Neural progenitor cell (in vitro differentiated cells): Measurements from ENCODE around the gene RXRA. TPM values are rescaled to one million over a fixed set of nuclear protein-coding genes. Genes with fewer than 3 reads are reported as not detected.

Source experiments
- DNase-seq: peaks from one replicate; pipeline ENCODE4 v3.0.0-alpha.2; 2016; ENCODE audit warnings: low spot score
- H2AFZ ChIP-seq: fragments of 200-600 bp; sonication (generic); replicated peaks from 2 replicates; pipeline ENCODE4 v1.6.1; 2016; ENCODE audit warnings: antibody characterized with exemption
- H3F3A ChIP-seq: fragments of 200-600 bp; sonication (generic); 2 replicates; pipeline ENCODE4 v1.6.1; 2016; ENCODE audit warnings: antibody characterized with exemption, low read depth
- H3K27ac ChIP-seq: fragments of 200-600 bp; sonication (generic); 2 replicates; pipeline ENCODE4 v1.5.1; 2016; ENCODE audit warnings: mild to moderate bottlenecking
- H3K27me3 ChIP-seq: fragments of 200-600 bp; sonication (generic); 2 replicates; pipeline ENCODE4 v1.6.1; 2016; ENCODE audit warnings: mild to moderate bottlenecking, moderate library complexity
- H3K36me3 ChIP-seq: fragments of 200-600 bp; sonication (generic); 2 replicates; pipeline ENCODE4 v1.5.1; 2016
- H3K4me1 ChIP-seq: fragments of 200-600 bp; sonication (generic); 2 replicates; pipeline ENCODE4 v1.6.1; 2016; ENCODE audit warnings: mixed run types
- H3K4me2 ChIP-seq: fragments of 200-600 bp; sonication (generic); 2 replicates; pipeline ENCODE4 v1.6.1; 2016
- H3K4me3 ChIP-seq: fragments of 200-600 bp; sonication (generic); 2 replicates; pipeline ENCODE4 v1.5.1; 2016
- H3K79me2 ChIP-seq: fragments of 200-600 bp; sonication (generic); 2 replicates; pipeline ENCODE4 v1.6.1; 2016; ENCODE audit warnings: low read depth
- H3K9ac ChIP-seq: fragments of 200-600 bp; sonication (generic); 2 replicates; pipeline ENCODE4 v1.6.1; 2016
- H3K9me3 ChIP-seq: fragments of 200-600 bp; sonication (generic); 2 replicates; pipeline ENCODE4 v1.5.1; 2016; ENCODE audit warnings: low read depth
- H4K20me1 ChIP-seq: fragments of 200-600 bp; sonication (generic); 2 replicates; pipeline ENCODE4 v1.6.1; 2016; ENCODE audit warnings: low read depth
- H3K27ac Mint-ChIP-seq: 3 replicates; pipeline ENCODE4 v1.8.0; 2021; ENCODE audit warnings: mixed read lengths
- H3K27me3 Mint-ChIP-seq: 2 replicates; pipeline ENCODE4 v1.8.0; 2022; ENCODE audit warnings: low read depth, mild to moderate bottlenecking, inconsistent platforms, moderate library complexity, mixed read lengths; ENCODE audit not compliant: insufficient read depth
- H3K36me3 Mint-ChIP-seq: 3 replicates; pipeline ENCODE4 v1.8.0; 2021; ENCODE audit warnings: mixed read lengths
- H3K4me1 Mint-ChIP-seq: 3 replicates; pipeline ENCODE4 v1.8.0; 2021; ENCODE audit warnings: mixed read lengths
- H3K4me3 Mint-ChIP-seq: 3 replicates; pipeline ENCODE4 v1.8.0; 2021; ENCODE audit warnings: mild to moderate bottlenecking, moderate library complexity, mixed read lengths
- H3K9me3 Mint-ChIP-seq: 3 replicates; pipeline ENCODE4 v1.8.0; 2020; ENCODE audit warnings: mixed read lengths
- CTCF ChIP-seq: fragments of 200-600 bp; sonication (generic); IDR thresholded peaks from 2 replicates; pipeline ENCODE4 v1.5.1; 2017; ENCODE audit warnings: antibody characterized with exemption, mild to moderate bottlenecking
- EZH2 ChIP-seq: fragments of 200-600 bp; sonication (generic); IDR thresholded peaks from 2 replicates; pipeline ENCODE4 v1.6.1; 2017; ENCODE audit warnings: antibody characterized with exemption, mild to moderate bottlenecking, moderate library complexity
- EZH2phosphoT487 ChIP-seq: fragments of 200-600 bp; sonication (generic); IDR thresholded peaks from 2 replicates; pipeline ENCODE4 v1.6.1; 2017; ENCODE audit warnings: antibody characterized with exemption
- total RNA-seq: library from RNA; depleted of rRNA; stranded (reverse); fragments of >200 nt; gene quantifications from 2 replicates; pipeline ENCODE4 v1.2.3, GENCODE V29; 2015; ENCODE audit warnings: low replicate concordance

RXRA gene
- total RNA-seq, 1 donor from 2014 or later: 11.6 TPM

- H3K4me1 ChIP-seq: peaks cover 1% of the 10 kb centered on the region
Observed at GRCh38 chr9:134390537-134390936, 64.3 kb downstream of the RXRA start.

GRCh38 chr9:134390947-134391318, 64.7 kb downstream of the RXRA start:
- no peak for DNase-seq
- no peaks in the 10 kb centered on the region for H3K9me3 Mint-ChIP-seq
- no peaks in the 10 kb centered on the region for H3K27me3 ChIP-seq
- no peak overlapping the region for H2AFZ ChIP-seq
- peaks cover 78% of the 10 kb centered on the region for H3K79me2 ChIP-seq
- H4K20me1 ChIP-seq: peaks cover 75% of the 10 kb centered on the region
- no peak overlapping the region for H3K4me3 Mint-ChIP-seq
- no peak overlapping the region for H3K4me2 ChIP-seq
- no peak overlapping the region for H3K4me3 ChIP-seq
- H3F3A ChIP-seq: no peaks in the 10 kb centered on the region
- H3K36me3 ChIP-seq: no peaks in the 10 kb centered on the region
- H3K9ac ChIP-seq: no peak overlapping the region
- H3K4me1 ChIP-seq: no peaks in the 10 kb centered on the region
- no peaks in the 10 kb centered on the region for H3K36me3 Mint-ChIP-seq
- H3K27ac ChIP-seq: no peak overlapping the region
- peaks cover 4% of the 10 kb centered on the region for H3K27me3 Mint-ChIP-seq
- H3K27ac Mint-ChIP-seq: no peak overlapping the region
- no peaks in the 10 kb centered on the region for H3K9me3 ChIP-seq
- TF ChIP-seq CTCF (no peak), EZH2 (no peak), EZH2phosphoT487 (no peak)
- H3K4me1 Mint-ChIP-seq: peaks cover 12% of the 10 kb centered on the region

More at GRCh38 chr9:134390537-134390936, 64.3 kb downstream of the RXRA start:
- Histone ChIP-seq H3K79me2 (peaks cover 78% of the 10 kb centered on the region), H3K27me3 (no peaks in the 10 kb centered on the region), H3F3A (no peaks in the 10 kb centered on the region), H3K27ac (no peak overlapping the region), H2AFZ (no peak overlapping the region), H3K9me3 (no peaks in the 10 kb centered on the region), H3K4me3 (no peak overlapping the region), H4K20me1 (peaks cover 75% of the 10 kb centered on the region), H3K4me2 (no peak overlapping the region), H3K9ac (no peak overlapping the region), H3K36me3 (no peaks in the 10 kb centered on the region)
- H3K36me3 Mint-ChIP-seq: no peaks in the 10 kb centered on the region
- no peak for DNase-seq
- peaks cover 12% of the 10 kb centered on the region for H3K4me1 Mint-ChIP-seq
- no peak overlapping the region for H3K27ac Mint-ChIP-seq
- no peak overlapping the region for H3K4me3 Mint-ChIP-seq
- H3K27me3 Mint-ChIP-seq: peaks cover 4% of the 10 kb centered on the region
- H3K9me3 Mint-ChIP-seq: no peaks in the 10 kb centered on the region
- TF ChIP-seq EZH2phosphoT487 (no peak), EZH2 (no peak), CTCF (no peak)

GRCh38 chr9:134391319-134392231, 65.3 kb downstream of the RXRA start:
- no peaks in the 10 kb centered on the region for H3K36me3 ChIP-seq
- H3K4me3 ChIP-seq: no peak overlapping the region
- no peak overlapping the region for H3K27ac ChIP-seq
- H3K79me2 ChIP-seq: peaks cover 76% of the 10 kb centered on the region
- Mint-ChIP-seq H3K4me3 (no peak overlapping the region), H3K9me3 (no peaks in the 10 kb centered on the region), H3K27ac (no peak overlapping the region), H3K27me3 (peaks cover 5% of the 10 kb centered on the region), H3K36me3 (no peaks in the 10 kb centered on the region), H3K4me1 (peaks cover 12% of the 10 kb centered on the region)
- H2AFZ ChIP-seq: no peak overlapping the region
- no peaks in the 10 kb centered on the region for H3F3A ChIP-seq
- H3K9me3 ChIP-seq: no peaks in the 10 kb centered on the region
- no peak for DNase-seq
- no peak for TF ChIP-seq CTCF
- TF ChIP-seq EZH2phosphoT487: no peak
- no peak for TF ChIP-seq EZH2
- no peaks in the 10 kb centered on the region for H3K4me1 ChIP-seq
- H3K4me2 ChIP-seq: no peak overlapping the region
- no peak overlapping the region for H3K9ac ChIP-seq
- H3K27me3 ChIP-seq: no peaks in the 10 kb centered on the region
- peaks cover 75% of the 10 kb centered on the region for H4K20me1 ChIP-seq
